ENCODE results near the gene ARHGAP33. TPM values are rescaled to one million over a fixed set of nuclear protein-coding genes. Genes with fewer than 3 reads are reported as not detected.
A peak's percentile ranks its signal among the peaks of the same experiment; 100 is the strongest.
"Not testable (repeated sequence)": the region's sequence is repeated elsewhere in the genome, so short reads cannot be mapped to it uniquely, and the experiment has no call there.

ARHGAP33 gene
- total RNA-seq, 2 experiments from 2014 or later = 64.4 to 76.5 TPM

DNA sequence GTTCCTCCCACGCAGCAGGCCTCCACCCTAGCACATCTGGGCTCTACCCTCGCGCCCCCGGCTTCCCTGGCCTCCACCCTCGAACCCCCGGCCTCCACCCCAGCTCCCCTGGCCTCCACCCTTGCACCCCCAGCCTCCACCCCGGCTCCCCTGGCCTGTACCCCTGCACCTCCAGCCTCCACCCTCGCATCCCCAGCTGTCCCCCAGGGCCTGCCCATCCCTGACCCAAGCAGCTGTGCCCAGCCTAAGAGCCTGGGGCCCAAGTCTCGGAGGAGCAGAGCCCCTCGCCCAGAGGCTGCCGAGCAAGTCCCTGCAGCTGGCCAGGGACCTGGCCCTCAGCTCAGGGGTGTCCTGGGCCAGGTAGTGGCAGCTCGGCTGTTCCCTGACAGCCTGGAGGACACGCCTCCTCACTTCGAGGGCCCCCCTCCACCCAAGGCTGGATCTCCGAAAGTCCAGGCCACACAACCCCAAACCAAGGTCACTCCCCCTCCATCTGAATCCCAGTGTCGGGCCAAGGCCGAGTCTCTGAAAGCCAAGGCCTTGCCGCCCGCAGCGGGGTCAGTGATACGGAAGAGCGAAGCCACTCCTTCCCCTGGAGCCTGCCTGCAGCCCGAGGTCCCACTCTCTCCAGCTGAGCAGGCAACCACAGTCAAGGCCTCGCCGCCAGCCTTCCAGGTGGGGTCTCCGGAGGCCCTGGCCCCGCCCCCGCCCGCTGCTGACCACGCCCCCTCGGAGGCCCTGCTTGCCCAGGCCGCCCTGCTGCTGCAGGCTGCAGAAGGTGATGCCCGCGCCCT, 7.9 kb upstream of the ARHGAP33 start:
- DNase-seq (no peak), ATAC-seq (ENCODE audit: low read depth) (no peak)
- H3K4me3 Mint-ChIP-seq = no peak overlapping the region
- H3K4me1 Mint-ChIP-seq = peaks cover 3% of the 10 kb centered on the region
- H3K27me3 Mint-ChIP-seq = no peaks in the 10 kb centered on the region
- H3K27ac Mint-ChIP-seq = no peak overlapping the region
- no peaks in the 10 kb centered on the region for H3K9me3 Mint-ChIP-seq
- peaks cover 9% of the 10 kb centered on the region for H3K36me3 Mint-ChIP-seq
- POLR2A ChIA-PET = interaction anchor here (1.1 to 2.6 kb wide), 3 partner anchors 10 to 22 kb away, joined by 4 to 5 read pairs (median 5); partner anchors contain the start of genes HSPB6, LIN37, PSENEN and U2AF1L4

DNA sequence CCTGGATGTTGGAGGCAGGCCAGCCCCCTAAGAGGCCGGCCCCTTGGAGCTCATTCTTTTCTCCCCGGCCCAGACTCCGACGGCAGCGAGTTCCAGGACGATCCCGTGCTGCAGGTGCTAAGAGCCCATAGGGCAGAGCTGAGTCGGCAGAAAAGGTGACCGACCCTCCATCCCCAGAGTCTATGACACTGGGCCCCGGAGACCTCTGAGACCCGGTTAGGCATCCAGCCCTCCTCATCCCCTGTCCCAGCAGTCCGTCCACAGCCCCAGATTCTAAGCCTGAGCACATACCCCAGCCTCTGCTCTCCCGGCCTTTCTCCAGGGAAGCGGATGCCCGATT, 7.3 kb upstream of the ARHGAP33 start:
- Mint-ChIP-seq H3K9me3 (no peaks in the 10 kb centered on the region), H3K27ac (no peak overlapping the region), H3K4me3 (no peak overlapping the region), H3K36me3 (peaks cover 9% of the 10 kb centered on the region), H3K27me3 (no peaks in the 10 kb centered on the region), H3K4me1 (peaks cover 3% of the 10 kb centered on the region)
- ATAC-seq (ENCODE audit: low read depth) = no peak
- POLR2A ChIA-PET = interaction anchor here (1.1 to 2.6 kb wide), 2 partner anchors 20 to 23 kb away, joined by 4 to 5 read pairs; partner anchors contain the start of genes LIN37, PSENEN and U2AF1L4
- DNase-seq = no peak

DNA sequence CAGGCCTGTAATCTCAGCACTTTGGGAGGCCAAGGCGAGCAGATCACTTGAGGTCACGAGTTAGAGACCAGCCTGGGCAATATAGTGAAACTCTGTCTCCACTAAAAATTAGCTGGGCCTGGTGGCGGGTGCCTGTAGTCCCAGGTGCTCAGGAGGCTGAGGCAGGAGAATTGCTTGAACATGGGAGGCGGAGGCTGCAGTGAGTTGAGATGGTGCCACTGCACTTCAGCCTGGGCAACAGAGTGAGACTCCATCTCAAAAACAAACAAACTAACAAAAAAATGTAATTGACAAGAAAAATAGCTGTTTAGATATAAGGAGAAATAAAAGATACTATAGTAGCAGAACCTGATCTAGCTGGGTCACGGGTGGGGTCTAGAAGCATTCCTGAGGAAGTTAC, 3.0 kb upstream of the ARHGAP33 start:
- ATAC-seq (ENCODE audit: low read depth); H3K36me3 Mint-ChIP-seq; H3K9me3 Mint-ChIP-seq; DNase-seq; POLR2A ChIA-PET; H3K27me3 Mint-ChIP-seq; H3K4me3 Mint-ChIP-seq; H3K27ac Mint-ChIP-seq: not testable (repeated sequence)
- H3K4me1 Mint-ChIP-seq = peaks cover 20% of the 10 kb centered on the region

DNA sequence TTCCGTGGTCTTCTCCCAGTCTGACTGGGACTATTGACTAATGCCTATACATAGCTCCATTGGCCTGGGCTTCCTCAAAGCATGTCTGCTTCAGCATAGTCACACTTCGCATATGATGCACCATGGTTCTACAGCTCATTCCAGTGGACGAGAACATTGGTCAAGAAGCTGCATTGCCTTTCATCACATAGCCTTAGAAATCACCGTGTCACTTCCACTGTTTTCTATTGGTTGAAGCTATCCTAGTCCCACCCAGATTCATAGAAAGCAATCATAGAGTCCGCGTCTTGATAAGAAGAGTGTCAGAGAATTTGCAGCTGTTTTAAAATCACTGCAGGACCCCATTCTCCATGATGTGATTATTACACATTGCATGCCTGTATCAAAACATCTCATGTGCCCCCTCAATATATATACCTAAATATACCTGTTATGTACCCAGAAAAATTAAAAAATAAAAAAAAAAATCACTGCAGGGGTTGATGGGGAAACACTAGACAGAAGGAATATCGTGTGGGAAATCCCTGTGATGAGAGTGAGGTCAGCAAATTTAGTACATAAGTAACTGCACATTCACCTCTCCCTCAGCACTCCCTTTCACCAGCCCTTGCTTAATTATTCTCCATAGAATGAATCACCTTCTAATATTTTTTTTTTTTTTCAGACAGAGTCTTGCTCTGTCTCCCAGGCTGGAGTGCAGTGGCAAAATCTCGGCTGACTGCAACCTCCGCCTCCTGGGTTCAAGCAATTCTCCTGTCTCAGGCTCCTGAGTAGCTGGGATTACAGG, 2.2 kb upstream of the ARHGAP33 start:
- no peaks in the 10 kb centered on the region for H3K9me3 Mint-ChIP-seq
- no peaks in the 10 kb centered on the region for H3K27me3 Mint-ChIP-seq
- peaks cover 20% of the 10 kb centered on the region for H3K4me1 Mint-ChIP-seq
- H3K36me3 Mint-ChIP-seq = peaks cover 7% of the 10 kb centered on the region
- ATAC-seq (ENCODE audit: low read depth) (no peak), DNase-seq (no peak)
- POLR2A ChIA-PET = interaction anchor here (1.2 kb wide), 1 partner anchor 130 kb away, joined by 4 read pairs; no protein-coding TSS in a partner anchor
- no peak overlapping the region for H3K4me3 Mint-ChIP-seq
- no peak overlapping the region for H3K27ac Mint-ChIP-seq

DNA sequence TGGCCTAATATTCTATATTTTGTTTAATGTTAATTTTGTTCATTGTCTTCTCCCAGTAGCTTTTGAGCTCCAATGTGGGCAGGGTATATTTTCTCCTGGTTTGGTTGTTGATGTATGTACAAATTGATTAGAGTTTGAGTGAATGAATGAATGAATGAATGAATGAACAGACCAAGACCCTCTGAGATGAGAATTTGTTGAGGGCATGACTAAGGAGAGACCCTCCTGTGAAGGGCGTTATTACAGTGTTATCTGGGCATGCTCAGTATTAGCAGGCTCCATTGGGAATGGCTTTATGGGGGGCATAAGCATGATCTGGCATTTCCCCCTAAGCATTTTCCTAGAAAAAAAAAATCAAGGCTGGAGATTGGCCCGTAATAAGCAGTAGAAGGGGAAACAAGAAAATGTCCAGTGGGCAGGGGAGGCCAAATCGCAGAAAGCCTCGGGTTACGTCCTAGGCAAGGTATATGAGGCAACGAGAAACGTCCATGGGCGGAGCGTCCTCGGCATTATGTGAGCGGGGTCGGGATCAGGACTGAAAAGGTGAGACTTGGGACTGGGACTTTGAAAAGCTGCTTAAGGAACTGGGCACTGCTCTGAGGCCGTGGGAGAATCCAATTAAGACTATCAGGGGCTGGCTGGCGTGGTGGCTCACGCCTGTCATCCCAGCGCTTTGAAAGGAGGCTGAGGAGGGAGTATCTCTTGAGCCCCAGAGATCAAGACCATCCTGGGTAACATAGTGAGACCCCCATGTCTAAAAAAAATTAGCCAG, 904 bp upstream of the ARHGAP33 start:
- Mint-ChIP-seq H3K27ac (no peak overlapping the region), H3K36me3 (peaks cover 1% of the 10 kb centered on the region), H3K27me3 (no peaks in the 10 kb centered on the region), H3K4me3 (peak overlapping the region; percentile 74), H3K4me1 (peaks cover 22% of the 10 kb centered on the region), H3K9me3 (no peaks in the 10 kb centered on the region)
- no peak for DNase-seq
- POLR2A ChIA-PET = interaction anchor here (0.7 to 1.2 kb wide), 4 partner anchors 12 to 502 kb away, joined by 3 to 4 read pairs (median 4); no protein-coding TSS in a partner anchor
- ATAC-seq (ENCODE audit: low read depth) = no peak

DNA sequence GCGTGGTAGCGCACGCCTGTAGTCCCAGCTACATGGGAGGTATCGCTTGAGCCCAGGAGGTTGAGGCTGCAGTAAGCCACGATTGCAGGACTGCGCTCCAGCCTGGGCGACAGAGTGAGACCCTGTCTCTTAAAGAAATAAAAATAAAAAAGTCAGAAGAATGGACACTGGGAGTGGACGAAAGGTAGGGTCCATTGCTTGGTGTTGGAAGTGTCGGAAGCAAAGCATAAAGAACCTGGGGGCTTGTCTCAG, 392 bp upstream of the ARHGAP33 start:
- Mint-ChIP-seq H3K9me3 (no peaks in the 10 kb centered on the region), H3K4me1 (peaks cover 22% of the 10 kb centered on the region), H3K27ac (no peak overlapping the region), H3K4me3 (peak overlapping the region; percentile 74), H3K27me3 (no peaks in the 10 kb centered on the region), H3K36me3 (peaks cover 1% of the 10 kb centered on the region)
- DNase-seq = no peak
- POLR2A ChIA-PET = interaction anchor here (0.7 kb wide), 2 partner anchors 13 to 502 kb away, joined by 3 to 4 read pairs; no protein-coding TSS in a partner anchor
- ATAC-seq (ENCODE audit: low read depth) = no peak

DNA sequence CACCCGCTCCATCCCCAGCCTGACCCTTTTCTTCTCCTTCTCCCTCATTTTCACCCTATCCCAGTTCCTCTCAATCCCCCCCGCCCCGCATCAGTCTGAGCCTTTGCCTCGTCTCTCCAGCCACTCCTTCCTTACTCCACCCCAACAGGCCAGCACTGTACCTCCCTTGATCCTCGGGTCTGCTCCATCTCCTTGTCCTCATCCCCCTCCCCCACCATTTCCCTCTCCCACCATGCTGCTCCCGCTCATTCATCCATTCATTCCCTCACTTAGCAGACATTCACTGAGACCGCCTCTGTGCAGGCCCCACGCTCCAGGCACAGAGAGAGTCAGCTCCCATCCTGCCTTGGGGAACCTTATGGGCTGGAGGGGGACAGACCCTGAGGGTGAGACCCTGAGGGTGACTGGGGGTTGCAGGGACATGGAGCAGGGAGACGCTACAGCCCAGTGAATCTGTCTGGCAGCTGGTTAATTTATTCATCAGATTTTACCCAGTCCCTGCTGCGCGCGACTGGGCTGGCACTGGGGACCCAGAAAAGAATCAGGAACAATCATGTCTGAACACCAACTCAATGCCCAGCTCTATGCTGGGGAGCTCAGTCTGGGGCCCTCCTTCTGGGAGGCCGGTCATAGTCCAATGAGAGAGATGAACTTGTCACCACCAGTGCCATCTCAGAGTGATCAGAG, 881 bp downstream of the ARHGAP33 start:
- peak overlapping the region; percentile 95 for H3K4me3 Mint-ChIP-seq
- no peak for ATAC-seq (ENCODE audit: low read depth)
- no peaks in the 10 kb centered on the region for H3K9me3 Mint-ChIP-seq
- peaks cover 22% of the 10 kb centered on the region for H3K4me1 Mint-ChIP-seq
- peaks cover 4% of the 10 kb centered on the region for H3K36me3 Mint-ChIP-seq
- H3K27ac Mint-ChIP-seq = peak overlapping the region; percentile 88
- no peaks in the 10 kb centered on the region for H3K27me3 Mint-ChIP-seq
- no peak for DNase-seq
- POLR2A ChIA-PET = interaction anchor here (0.8 to 1.2 kb wide), 2 partner anchors 10 to 277 kb away, joined by 3 read pairs; partner anchors contain the start of gene THAP8

DNA sequence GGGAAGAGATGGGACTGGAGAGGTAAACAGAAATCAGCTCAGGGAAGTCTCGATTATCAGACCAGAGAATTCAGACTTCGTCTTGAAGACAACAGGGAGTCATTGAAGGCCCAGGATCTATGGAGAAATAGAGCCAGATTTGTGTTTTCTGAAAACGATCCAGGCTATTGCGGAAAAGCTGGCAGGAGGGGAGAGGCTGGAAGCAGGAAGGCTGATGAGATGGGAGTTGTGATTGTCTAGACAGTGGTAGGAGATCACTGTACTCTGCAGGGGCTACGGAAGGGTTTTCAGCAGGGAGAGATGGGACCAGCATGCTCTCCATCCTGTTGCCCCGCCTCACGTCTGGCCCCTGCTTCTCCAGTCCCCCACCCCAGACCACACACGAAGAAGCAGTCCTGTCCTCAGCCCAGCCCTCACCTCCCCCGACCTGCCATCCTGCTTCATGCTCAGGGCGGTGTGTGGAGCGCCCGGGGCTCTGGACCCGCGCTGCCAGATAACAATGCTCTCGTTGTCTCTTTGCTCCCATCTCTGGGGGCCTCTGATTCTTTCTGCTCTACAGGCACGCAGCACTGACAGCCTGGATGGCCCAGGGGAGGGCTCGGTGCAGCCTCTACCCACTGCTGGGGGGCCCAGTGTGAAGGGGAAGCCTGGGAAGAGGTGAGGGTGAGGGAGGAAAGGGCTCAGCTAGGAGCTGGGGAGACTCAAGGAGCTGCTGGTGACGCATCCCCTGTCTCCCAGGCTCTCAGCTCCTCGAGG, 1.9 kb downstream of the ARHGAP33 start:
- no peaks in the 10 kb centered on the region for H3K27me3 Mint-ChIP-seq
- peak overlapping the region; percentile 95 for H3K4me3 Mint-ChIP-seq
- no peaks in the 10 kb centered on the region for H3K9me3 Mint-ChIP-seq
- peaks cover 22% of the 10 kb centered on the region for H3K4me1 Mint-ChIP-seq
- H3K36me3 Mint-ChIP-seq = peaks cover 5% of the 10 kb centered on the region
- POLR2A ChIA-PET = interaction anchor here (0.8 kb wide), 1 partner anchor 9 kb away, joined by 3 read pairs; no protein-coding TSS in a partner anchor
- DNase-seq = no peak
- peak overlapping the region; percentile 2 for H3K27ac Mint-ChIP-seq
- no peak for ATAC-seq (ENCODE audit: low read depth)

DNA sequence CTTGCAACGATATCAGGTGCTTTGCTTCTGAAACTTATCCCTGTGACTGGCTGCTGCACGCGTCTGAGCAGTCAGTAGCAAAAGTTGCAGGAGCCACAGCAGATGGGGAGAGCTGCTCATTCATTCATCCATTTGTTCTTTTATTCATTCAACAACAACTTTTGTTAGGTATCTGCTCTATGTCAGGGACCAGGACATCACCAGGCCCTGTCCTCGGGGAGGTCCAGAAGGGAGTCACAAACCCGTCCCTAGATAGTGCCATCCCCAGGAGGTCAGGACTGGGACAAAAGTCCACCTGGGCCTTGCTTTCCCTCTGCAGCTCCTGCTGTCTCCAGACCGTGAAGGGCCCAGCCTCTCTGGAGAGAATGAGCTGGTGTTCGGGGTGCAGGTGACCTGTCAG, 2.6 kb downstream of the ARHGAP33 start:
- Mint-ChIP-seq H3K4me1 (peaks cover 23% of the 10 kb centered on the region), H3K9me3 (no peaks in the 10 kb centered on the region), H3K4me3 (no peak overlapping the region), H3K27ac (no peak overlapping the region), H3K27me3 (no peaks in the 10 kb centered on the region), H3K36me3 (peaks cover 7% of the 10 kb centered on the region)
- ATAC-seq (ENCODE audit: low read depth) (no peak), DNase-seq (no peak)
- POLR2A ChIA-PET = no interaction called here

DNA sequence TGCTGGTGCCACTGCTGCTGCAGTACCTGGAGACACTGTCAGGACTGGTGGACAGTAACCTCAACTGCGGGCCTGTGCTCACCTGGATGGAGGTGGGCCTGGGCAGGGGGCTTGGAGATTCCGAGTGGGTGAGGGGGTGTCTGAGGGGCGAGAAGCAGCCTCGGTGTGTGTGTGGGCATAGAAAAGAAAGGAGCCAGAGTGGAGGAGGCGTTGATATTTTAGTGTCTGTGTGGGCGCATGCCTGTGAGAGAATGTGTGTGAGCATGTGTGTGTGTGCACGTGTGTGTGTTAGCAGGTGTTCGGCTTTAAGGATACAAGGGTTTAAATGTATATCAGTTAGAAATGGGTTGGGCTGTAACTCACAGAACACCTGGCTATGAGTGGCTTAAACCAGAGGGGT, 3.7 kb downstream of the ARHGAP33 start:
- Mint-ChIP-seq H3K9me3 (no peaks in the 10 kb centered on the region), H3K36me3 (peaks cover 10% of the 10 kb centered on the region), H3K27me3 (no peaks in the 10 kb centered on the region), H3K4me3 (no peak overlapping the region), H3K4me1 (peaks cover 28% of the 10 kb centered on the region), H3K27ac (no peak overlapping the region)
- ATAC-seq (ENCODE audit: low read depth) (no peak), DNase-seq (no peak)
- POLR2A ChIA-PET = no interaction called here

DNA sequence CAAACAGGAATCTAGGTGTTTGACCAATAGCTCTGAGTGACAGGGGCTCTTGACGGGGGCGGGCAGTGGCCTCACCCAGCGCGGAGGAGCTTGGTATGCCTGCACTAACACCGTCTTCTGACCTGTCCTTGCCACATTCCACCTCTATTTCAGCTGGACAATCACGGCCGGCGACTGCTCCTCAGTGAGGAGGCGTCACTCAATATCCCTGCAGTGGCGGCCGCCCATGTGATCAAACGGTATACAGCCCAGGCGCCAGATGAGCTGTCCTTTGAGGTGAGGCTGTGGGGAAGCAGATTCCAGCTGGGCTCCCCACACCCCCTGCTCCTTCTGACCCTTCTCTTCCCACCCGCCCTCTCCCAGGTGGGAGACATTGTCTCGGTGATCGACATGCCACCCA, 4.7 kb downstream of the ARHGAP33 start:
- H3K27me3 Mint-ChIP-seq = no peaks in the 10 kb centered on the region
- H3K36me3 Mint-ChIP-seq = peaks cover 10% of the 10 kb centered on the region
- H3K4me3 Mint-ChIP-seq = no peak overlapping the region
- no peaks in the 10 kb centered on the region for H3K9me3 Mint-ChIP-seq
- DNase-seq (no peak), ATAC-seq (ENCODE audit: low read depth) (no peak)
- H3K4me1 Mint-ChIP-seq = peaks cover 22% of the 10 kb centered on the region
- H3K27ac Mint-ChIP-seq = no peak overlapping the region
- POLR2A ChIA-PET = no interaction called here

DNA sequence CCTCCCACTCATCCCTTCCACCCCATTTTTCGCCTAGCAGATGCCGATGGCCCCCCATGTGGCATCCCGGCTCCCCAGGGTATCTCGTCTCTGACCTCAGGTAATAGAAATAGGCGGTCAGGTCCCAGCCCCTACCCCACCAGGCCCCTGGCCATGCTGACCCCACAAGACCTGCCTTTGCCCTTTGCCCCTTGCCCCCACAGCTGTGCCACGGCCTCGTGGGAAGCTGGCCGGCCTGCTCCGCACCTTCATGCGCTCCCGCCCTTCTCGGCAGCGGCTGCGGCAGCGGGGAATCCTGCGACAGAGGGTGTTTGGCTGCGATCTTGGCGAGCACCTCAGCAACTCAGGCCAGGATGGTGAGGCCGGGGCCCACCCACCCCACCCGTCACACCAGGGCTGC, 5.4 kb downstream of the ARHGAP33 start:
- Mint-ChIP-seq H3K27ac (no peak overlapping the region), H3K4me3 (no peak overlapping the region), H3K36me3 (peaks cover 10% of the 10 kb centered on the region), H3K4me1 (peaks cover 20% of the 10 kb centered on the region), H3K27me3 (no peaks in the 10 kb centered on the region), H3K9me3 (no peaks in the 10 kb centered on the region)
- no peak for ATAC-seq (ENCODE audit: low read depth)
- DNase-seq = no peak
- POLR2A ChIA-PET = no interaction called here
